Measurements from ENCODE around the gene ARHGEF4.

The ARHGEF4 gene

DNA sequence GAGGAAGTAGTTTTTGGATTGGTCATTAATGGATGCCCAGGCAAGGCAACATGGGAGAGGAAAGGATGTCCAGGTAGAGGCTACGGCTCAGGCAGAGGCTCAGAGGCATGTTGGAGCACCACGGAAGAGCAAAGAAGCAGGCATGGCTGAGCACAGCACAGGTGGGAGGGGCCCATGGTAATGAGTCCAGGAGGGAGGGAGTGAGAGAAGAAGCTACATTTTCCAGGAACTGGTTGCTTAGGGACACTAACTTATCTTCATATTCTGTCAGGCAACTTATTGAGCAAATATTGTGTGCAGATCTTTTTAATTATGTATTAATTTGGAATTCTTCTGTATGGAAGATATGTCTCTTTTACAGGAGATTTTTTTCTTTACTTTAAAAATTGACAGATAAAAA lies 42.2 kb downstream of the ARHGEF4 start:
- TF ChIP-seq CTCF (IDR thresholded peaks at IDR 0.05; ENCODE audit: control insufficient read depth, insufficient read depth, low read depth, low read length, missing control alignments), result no peak
- DNase-seq (ENCODE audit: low read depth), result no peak
- no peak overlapping the region for H3K4me3 ChIP-seq (ENCODE audit: control insufficient read depth, low read depth, low read length)

GRCh38 chr2:130882111-130882690 lies 45.5 kb downstream of the ARHGEF4 start:
- no peak for TF ChIP-seq CTCF (IDR thresholded peaks at IDR 0.05; ENCODE audit: control insufficient read depth, insufficient read depth, low read depth, low read length, missing control alignments)

DNA sequence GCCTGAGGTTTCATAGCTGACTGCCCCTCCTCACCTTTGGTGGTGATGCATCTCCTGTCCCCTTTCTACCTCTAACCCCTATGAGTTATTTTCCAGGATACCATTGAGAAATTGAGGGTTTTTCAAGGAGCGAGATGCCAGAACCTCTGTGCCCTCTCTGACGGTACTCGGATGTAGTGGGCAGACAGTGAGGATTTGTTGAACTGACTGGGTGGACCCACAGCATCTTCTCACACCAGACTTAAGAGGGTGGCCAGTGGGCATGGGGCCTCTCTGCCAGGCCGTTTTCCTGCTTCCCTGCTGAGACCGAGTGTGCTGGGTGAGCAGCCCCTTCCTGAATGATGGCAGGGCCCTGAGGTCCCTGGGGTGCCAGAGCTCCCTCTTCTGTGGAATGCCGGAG lies 46.3 kb downstream of the ARHGEF4 start:
- TF ChIP-seq CTCF (IDR thresholded peaks at IDR 0.05; ENCODE audit: control insufficient read depth, insufficient read depth, low read depth, low read length, missing control alignments), result no peak
- DNase-seq (ENCODE audit: low read depth), result no peak
- H3K4me3 ChIP-seq (ENCODE audit: control insufficient read depth, low read depth, low read length), result no peak overlapping the region

More at GRCh38 chr2:130882111-130882690, 45.5 kb downstream of the ARHGEF4 start:
- H3K4me3 ChIP-seq (ENCODE audit: control insufficient read depth, low read depth, low read length), result no peak overlapping the region
- no peak for DNase-seq (ENCODE audit: low read depth)

- no peak overlapping the region for H3K4me3 ChIP-seq (ENCODE audit: control insufficient read depth, low read depth, low read length)
- DNase-seq (ENCODE audit: low read depth), result no peak
- TF ChIP-seq CTCF (IDR thresholded peaks at IDR 0.05; ENCODE audit: control insufficient read depth, insufficient read depth, low read depth, low read length, missing control alignments), result no peak
Observed at GRCh38 chr2:130883496-130883895, 46.8 kb downstream of the ARHGEF4 start.

GRCh38 chr2:130884013-130884412 lies 47.3 kb downstream of the ARHGEF4 start:
- no peak overlapping the region for H3K4me3 ChIP-seq (ENCODE audit: control insufficient read depth, low read depth, low read length)
- no peak for DNase-seq (ENCODE audit: low read depth)
- no peak for TF ChIP-seq CTCF (IDR thresholded peaks at IDR 0.05; ENCODE audit: control insufficient read depth, insufficient read depth, low read depth, low read length, missing control alignments)

GRCh38 chr2:130884503-130884902 lies 47.8 kb downstream of the ARHGEF4 start:
- TF ChIP-seq CTCF (IDR thresholded peaks at IDR 0.05; ENCODE audit: control insufficient read depth, insufficient read depth, low read depth, low read length, missing control alignments), result no peak
- no peak overlapping the region for H3K4me3 ChIP-seq (ENCODE audit: control insufficient read depth, low read depth, low read length)
- DNase-seq (ENCODE audit: low read depth), result no peak

- no peak for DNase-seq (ENCODE audit: low read depth)
- no peak for TF ChIP-seq CTCF (IDR thresholded peaks at IDR 0.05; ENCODE audit: control insufficient read depth, insufficient read depth, low read depth, low read length, missing control alignments)
- no peak overlapping the region for H3K4me3 ChIP-seq (ENCODE audit: control insufficient read depth, low read depth, low read length)
Observed at GRCh38 chr2:130887643-130888042, 50.9 kb downstream of the ARHGEF4 start.
